HepG2 (cell line): ENCODE measurements around the gene HUNK. TPM values are rescaled to one million over a fixed set of nuclear protein-coding genes. Genes with fewer than 3 reads are reported as not detected.

Experiments used
- EEA1 ChIP-seq: sonication (generic); formaldehyde crosslinking; IDR thresholded peaks from 2 replicates; pipeline ENCODE4 v1.5.1; 2020; ENCODE audit warnings: mild to moderate bottlenecking, missing genetic modification reagents, borderline replicate concordance
- EHMT2 ChIP-seq: fragments of 200-600 bp; sonication (generic); IDR thresholded peaks from 2 replicates; pipeline ENCODE4 v1.7.0; 2017; ENCODE audit warnings: antibody characterized with exemption, low read depth, low read length, borderline replicate concordance
- HNRNPH1 ChIP-seq: fragments of 200-400 bp; formaldehyde crosslinking; optimal IDR thresholded peaks from 2 replicates; pipeline ENCODE3; 2017; ENCODE audit warnings: mild to moderate bottlenecking, low read depth, low read length
- KLF12 ChIP-seq: sonication (generic); formaldehyde crosslinking; IDR thresholded peaks from 2 replicates; pipeline ENCODE4 v1.4.0; 2020; ENCODE audit warnings: missing genetic modification reagents, borderline replicate concordance
- MEF2D ChIP-seq: sonication (generic); formaldehyde crosslinking; IDR thresholded peaks from 2 replicates; pipeline ENCODE4 v1.5.1; 2020; ENCODE audit warnings: mild to moderate bottlenecking, missing genetic modification reagents
- NR2F6 ChIP-seq, 2 experiments: IDR thresholded peaks; 2 replicates each; pipeline ENCODE4 v1.6.1; 2016; ENCODE audit warnings: antibody characterized with exemption in 1 of 2, mild to moderate bottlenecking in 1 of 2
- PAX8 ChIP-seq: sonication (generic); formaldehyde crosslinking; IDR thresholded peaks from 2 replicates; pipeline ENCODE4 v1.8.0; 2022; ENCODE audit warnings: mild to moderate bottlenecking, missing genetic modification reagents, borderline replicate concordance
- PLRG1 ChIP-seq: fragments of 450-650 bp; conservative IDR thresholded peaks from 2 replicates; pipeline ENCODE4 v1.6.1; 2016
- SOX13 ChIP-seq, 3 experiments: fragments of 450-650 bp in 1 of 3; sonication (generic) in 1 of 3; formaldehyde crosslinking in 1 of 3; IDR thresholded peaks in 2 of 3; conservative IDR thresholded peaks in 1 of 3; 2 replicates each; pipeline versions ENCODE4 v1.5.0 to v1.6.1; 2016 to 2020; ENCODE audit warnings: antibody characterized with exemption in 1 of 3, mild to moderate bottlenecking in 1 of 3, missing compliant biosample characterization in 1 of 3, missing genetic modification reagents in 1 of 3, moderate library complexity in 1 of 3
- ZBTB20 ChIP-seq: sonication (generic); formaldehyde crosslinking; IDR thresholded peaks from 2 replicates; pipeline ENCODE4 v1.8.1; 2023; ENCODE audit warnings: missing genetic modification reagents, low read depth, mild to moderate bottlenecking, borderline replicate concordance
- ZNF354B ChIP-seq: sonication (generic); formaldehyde crosslinking; IDR thresholded peaks from 2 replicates; pipeline ENCODE4 v1.8.0; 2022; ENCODE audit warnings: mild to moderate bottlenecking, missing genetic modification reagents
- ZNF382 ChIP-seq: sonication (generic); formaldehyde crosslinking; IDR thresholded peaks from 2 replicates; pipeline ENCODE4 v1.5.0; 2020; ENCODE audit warnings: missing genetic modification reagents, mild to moderate bottlenecking, borderline replicate concordance
- ZNF530 ChIP-seq: sonication (generic); formaldehyde crosslinking; IDR thresholded peaks from 2 replicates; pipeline ENCODE4 v1.5.0; 2020; ENCODE audit warnings: low read depth, mild to moderate bottlenecking, missing genetic modification reagents
- ZNF546 ChIP-seq: sonication (generic); formaldehyde crosslinking; conservative IDR thresholded peaks from 2 replicates; pipeline ENCODE4 v1.8.1; 2023; ENCODE audit warnings: mild to moderate bottlenecking, missing genetic modification reagents
- ZNF605 ChIP-seq: sonication (generic); formaldehyde crosslinking; IDR thresholded peaks from 2 replicates; pipeline ENCODE4 v1.8.0; 2022; ENCODE audit warnings: mild to moderate bottlenecking, missing genetic modification reagents
- ZNF674 ChIP-seq: sonication (generic); formaldehyde crosslinking; IDR thresholded peaks from 2 replicates; pipeline ENCODE4 v1.5.0; 2020; ENCODE audit warnings: low read depth, mild to moderate bottlenecking, missing genetic modification reagents
- ZNF841 ChIP-seq: sonication (generic); formaldehyde crosslinking; IDR thresholded peaks from 2 replicates; pipeline ENCODE4 v1.8.1; 2023; ENCODE audit warnings: missing genetic modification reagents, borderline replicate concordance
- ZNF878 ChIP-seq: sonication (generic); formaldehyde crosslinking; IDR thresholded peaks from 2 replicates; pipeline ENCODE4 v1.8.1; 2023; ENCODE audit warnings: mild to moderate bottlenecking, missing genetic modification reagents, moderate library complexity
- polyA plus RNA-seq, 8 experiments: library from polyadenylated mRNA; depleted of rRNA in 3 of 8; stranded (reverse) in 7 of 8; unstranded in 1 of 8; fragments of >200 nt; fragmentation: Illumina TruSeq in 4 of 8; extraction: Trizol in 4 of 8; gene quantifications; 2 replicates each; pipeline versions ENCODE4 v1.2.1 to v1.2.3, GENCODE V29; 2011 to 2016; ENCODE audit warnings: low read depth in 4 of 8, missing spikeins in 1 of 8, mixed read lengths in 1 of 8; ENCODE audit not compliant: insufficient read depth in 1 of 8
- total RNA-seq, 5 experiments: library from RNA; depleted of rRNA; stranded (reverse); fragments of >200 nt; fragmentation: Illumina TruSeq; extraction: Trizol; gene quantifications; 2 replicates each; pipeline ENCODE4 v1.2.3, GENCODE V29; 2016; ENCODE audit warnings: low read depth in 1 of 5
- TF ChIP-seq, protein P1 (sequence below), 2 experiments: IDR thresholded peaks; 2 replicates each; pipeline ENCODE4 v1.6.1; 2011 to 2012; ENCODE audit warnings: low read length in 2 of 2, borderline replicate concordance in 1 of 2, low read depth in 1 of 2, mild to moderate bottlenecking in 1 of 2, moderate library complexity in 1 of 2
- TF ChIP-seq, protein P2 (sequence below): sonication (generic); formaldehyde crosslinking; IDR thresholded peaks from 2 replicates; pipeline ENCODE4 v1.4.0; 2020; ENCODE audit warnings: mild to moderate bottlenecking, low read depth, missing genetic modification reagents
- TF ChIP-seq, protein P3 (sequence below): sonication (generic); formaldehyde crosslinking; IDR thresholded peaks from 2 replicates; pipeline ENCODE4 v1.8.1; 2023; ENCODE audit warnings: mild to moderate bottlenecking, missing genetic modification reagents, borderline replicate concordance
- TF ChIP-seq, protein P4 (sequence below): sonication (generic); formaldehyde crosslinking; IDR thresholded peaks from 2 replicates; pipeline ENCODE4 v1.5.1; 2020; ENCODE audit warnings: missing genetic modification reagents, mild to moderate bottlenecking, borderline replicate concordance
- TF ChIP-seq, protein P5 (sequence below): sonication (generic); formaldehyde crosslinking; IDR thresholded peaks from 2 replicates; pipeline ENCODE4 v1.4.0; 2020; ENCODE audit warnings: missing genetic modification reagents

HUNK gene
- total and polyA plus RNA-seq, 2 of the 13 experiments (the other 11 are each of a cell fraction or from before 2014, with no cell fraction given) = 1.8 to 1.9 TPM

DNA sequence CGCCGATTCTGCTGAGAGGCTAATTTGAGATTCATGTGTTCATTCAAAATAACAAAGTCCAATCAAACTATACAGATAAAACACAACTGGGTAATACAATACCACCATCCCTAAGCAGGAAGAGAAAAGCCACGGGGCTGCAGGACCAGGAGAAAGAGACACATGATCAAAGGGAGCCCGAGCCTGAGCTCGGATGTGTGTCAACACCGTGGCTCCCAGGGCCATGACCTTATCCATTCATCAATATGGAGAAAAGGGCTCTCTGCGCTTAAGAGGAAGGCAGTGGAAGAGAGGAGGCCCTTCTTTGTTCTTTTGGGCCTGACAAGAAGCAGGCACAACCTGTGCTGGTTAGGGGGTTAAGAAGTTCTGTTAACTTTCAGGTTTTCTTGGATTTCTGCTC lies 56.7 kb downstream of the HUNK start (continued):
- TF ChIP-seq, protein P1, sequence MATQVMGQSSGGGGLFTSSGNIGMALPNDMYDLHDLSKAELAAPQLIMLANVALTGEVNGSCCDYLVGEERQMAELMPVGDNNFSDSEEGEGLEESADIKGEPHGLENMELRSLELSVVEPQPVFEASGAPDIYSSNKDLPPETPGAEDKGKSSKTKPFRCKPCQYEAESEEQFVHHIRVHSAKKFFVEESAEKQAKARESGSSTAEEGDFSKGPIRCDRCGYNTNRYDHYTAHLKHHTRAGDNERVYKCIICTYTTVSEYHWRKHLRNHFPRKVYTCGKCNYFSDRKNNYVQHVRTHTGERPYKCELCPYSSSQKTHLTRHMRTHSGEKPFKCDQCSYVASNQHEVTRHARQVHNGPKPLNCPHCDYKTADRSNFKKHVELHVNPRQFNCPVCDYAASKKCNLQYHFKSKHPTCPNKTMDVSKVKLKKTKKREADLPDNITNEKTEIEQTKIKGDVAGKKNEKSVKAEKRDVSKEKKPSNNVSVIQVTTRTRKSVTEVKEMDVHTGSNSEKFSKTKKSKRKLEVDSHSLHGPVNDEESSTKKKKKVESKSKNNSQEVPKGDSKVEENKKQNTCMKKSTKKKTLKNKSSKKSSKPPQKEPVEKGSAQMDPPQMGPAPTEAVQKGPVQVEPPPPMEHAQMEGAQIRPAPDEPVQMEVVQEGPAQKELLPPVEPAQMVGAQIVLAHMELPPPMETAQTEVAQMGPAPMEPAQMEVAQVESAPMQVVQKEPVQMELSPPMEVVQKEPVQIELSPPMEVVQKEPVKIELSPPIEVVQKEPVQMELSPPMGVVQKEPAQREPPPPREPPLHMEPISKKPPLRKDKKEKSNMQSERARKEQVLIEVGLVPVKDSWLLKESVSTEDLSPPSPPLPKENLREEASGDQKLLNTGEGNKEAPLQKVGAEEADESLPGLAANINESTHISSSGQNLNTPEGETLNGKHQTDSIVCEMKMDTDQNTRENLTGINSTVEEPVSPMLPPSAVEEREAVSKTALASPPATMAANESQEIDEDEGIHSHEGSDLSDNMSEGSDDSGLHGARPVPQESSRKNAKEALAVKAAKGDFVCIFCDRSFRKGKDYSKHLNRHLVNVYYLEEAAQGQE (IDR thresholded peaks at IDR 0.05; ENCODE audit: borderline replicate concordance in 1 of 2, low read depth in 1 of 2, low read length in 2 of 2) = no peak
- peak; percentile 75 for TF ChIP-seq MEF2D (CRISPR knock-in tag)
- no peak for TF ChIP-seq ZNF382 (CRISPR knock-in tag)
- TF ChIP-seq, protein P2, sequence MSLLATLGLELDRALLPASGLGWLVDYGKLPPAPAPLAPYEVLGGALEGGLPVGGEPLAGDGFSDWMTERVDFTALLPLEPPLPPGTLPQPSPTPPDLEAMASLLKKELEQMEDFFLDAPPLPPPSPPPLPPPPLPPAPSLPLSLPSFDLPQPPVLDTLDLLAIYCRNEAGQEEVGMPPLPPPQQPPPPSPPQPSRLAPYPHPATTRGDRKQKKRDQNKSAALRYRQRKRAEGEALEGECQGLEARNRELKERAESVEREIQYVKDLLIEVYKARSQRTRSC (CRISPR knock-in tag) = no peak
- peak; percentile 27; the same call in 1 of the 2 replicates for TF ChIP-seq ZNF878 (CRISPR knock-in tag)
- TF ChIP-seq ZNF546 (CRISPR knock-in tag) = no peak
- TF ChIP-seq PLRG1 = no peak
- TF ChIP-seq, protein P3, sequence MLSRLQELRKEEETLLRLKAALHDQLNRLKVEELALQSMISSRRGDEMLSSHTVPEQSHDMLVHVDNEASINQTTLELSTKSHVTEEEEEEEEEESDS (CRISPR knock-in tag) = peak; percentile 60; the same call in 1 of the 2 replicates
- TF ChIP-seq ZBTB20 = peak; percentile 85; the same call in 1 of the 2 replicates
- TF ChIP-seq ZNF605 (CRISPR knock-in tag) = no peak; the same call in 1 of the 2 replicates
- TF ChIP-seq EEA1 (CRISPR knock-in tag) = no peak
- TF ChIP-seq EHMT2 = no peak
- TF ChIP-seq, protein P4, sequence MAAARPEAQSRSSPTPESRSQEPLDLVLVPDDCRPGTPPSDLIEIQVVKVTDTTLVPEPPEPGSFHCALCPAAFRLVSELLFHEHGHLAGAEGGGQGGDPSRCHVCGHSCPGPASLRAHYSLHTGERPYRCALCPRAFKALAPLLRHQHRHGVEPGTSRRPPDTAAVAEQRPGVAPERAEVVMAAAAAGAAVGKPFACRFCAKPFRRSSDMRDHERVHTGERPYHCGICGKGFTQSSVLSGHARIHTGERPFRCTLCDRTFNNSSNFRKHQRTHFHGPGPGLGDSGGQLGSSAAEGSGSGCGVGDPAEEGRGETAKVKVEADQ (CRISPR knock-in tag) = no peak
- TF ChIP-seq NR2F6 (IDR thresholded peaks at IDR 0.05) = peak; percentile 99
- TF ChIP-seq NR2F6 (CRISPR knock-in tag; IDR thresholded peaks at IDR 0.05) = peak; percentile 98
- no peak for TF ChIP-seq KLF12 (CRISPR knock-in tag)
- TF ChIP-seq, protein P5, sequence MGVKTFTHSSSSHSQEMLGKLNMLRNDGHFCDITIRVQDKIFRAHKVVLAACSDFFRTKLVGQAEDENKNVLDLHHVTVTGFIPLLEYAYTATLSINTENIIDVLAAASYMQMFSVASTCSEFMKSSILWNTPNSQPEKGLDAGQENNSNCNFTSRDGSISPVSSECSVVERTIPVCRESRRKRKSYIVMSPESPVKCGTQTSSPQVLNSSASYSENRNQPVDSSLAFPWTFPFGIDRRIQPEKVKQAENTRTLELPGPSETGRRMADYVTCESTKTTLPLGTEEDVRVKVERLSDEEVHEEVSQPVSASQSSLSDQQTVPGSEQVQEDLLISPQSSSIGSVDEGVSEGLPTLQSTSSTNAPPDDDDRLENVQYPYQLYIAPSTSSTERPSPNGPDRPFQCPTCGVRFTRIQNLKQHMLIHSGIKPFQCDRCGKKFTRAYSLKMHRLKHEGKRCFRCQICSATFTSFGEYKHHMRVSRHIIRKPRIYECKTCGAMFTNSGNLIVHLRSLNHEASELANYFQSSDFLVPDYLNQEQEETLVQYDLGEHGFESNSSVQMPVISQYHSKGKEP (CRISPR knock-in tag) = no peak
- TF ChIP-seq SOX13 (IDR thresholded peaks at IDR 0.05) = peak; percentile 92
- TF ChIP-seq SOX13 (CRISPR knock-in tag; conservative IDR thresholded peaks at IDR 0.05 in 1 of 2, IDR thresholded peaks at IDR 0.05 in 1 of 2) = peak in 1 of 2 experiments; percentile 97; a peak in 2 of 4 replicates
- no peak for TF ChIP-seq ZNF354B
- no peak for TF ChIP-seq PAX8 (CRISPR knock-in tag)
- no peak for TF ChIP-seq ZNF674 (CRISPR knock-in tag)
- no peak for TF ChIP-seq ZNF841 (CRISPR knock-in tag)
- TF ChIP-seq ZNF530 (CRISPR knock-in tag) = no peak
- no peak for TF ChIP-seq HNRNPH1
